Mammary epithelial cell (primary cell): Measurements from ENCODE around the gene HSPA2.
"Not testable (repeated sequence)": the region's sequence is repeated elsewhere in the genome, so short reads cannot be mapped to it uniquely, and the experiment has no call there.

Experiments
- EZH2 ChIP-seq: IDR thresholded peaks from 2 replicates; pipeline ENCODE4 v1.6.1; 2012; ENCODE audit warnings: low read length, inconsistent platforms, borderline replicate concordance
- TF ChIP-seq, protein P1 (sequence below), 2 donors: IDR thresholded peaks in 1 of 2; conservative IDR thresholded peaks in 1 of 2; 2 replicates each; pipeline ENCODE4 v1.5.1; 2011 to 2012; ENCODE audit warnings: inconsistent platforms in 2 of 2, low read length in 2 of 2, mild to moderate bottlenecking in 2 of 2, control low read depth in 1 of 2, low read depth in 1 of 2; ENCODE audit not compliant: insufficient read depth in 1 of 2; ENCODE audit errors: extremely low read depth in 1 of 2

DNA sequence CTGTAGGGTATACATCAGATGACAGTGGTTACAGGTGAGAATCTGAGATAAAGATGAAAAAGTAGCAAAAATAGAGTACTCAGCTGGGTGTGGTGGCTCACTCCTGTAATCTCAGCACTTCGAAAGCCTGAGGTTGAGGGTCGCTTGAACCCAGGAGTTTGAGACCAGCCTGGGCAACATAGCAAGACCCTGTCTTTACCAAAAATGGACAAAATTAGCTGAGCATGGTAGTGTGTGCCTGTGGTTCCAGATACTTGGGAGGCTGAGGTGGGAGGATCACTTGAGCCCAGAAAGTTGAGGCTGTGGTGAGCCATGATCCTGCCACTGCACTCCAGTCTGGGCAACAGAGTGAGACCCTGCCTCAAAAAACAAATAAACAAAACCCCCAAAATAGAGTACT, 17.7 kb downstream of the HSPA2 start:
- TF ChIP-seq, protein P1, sequence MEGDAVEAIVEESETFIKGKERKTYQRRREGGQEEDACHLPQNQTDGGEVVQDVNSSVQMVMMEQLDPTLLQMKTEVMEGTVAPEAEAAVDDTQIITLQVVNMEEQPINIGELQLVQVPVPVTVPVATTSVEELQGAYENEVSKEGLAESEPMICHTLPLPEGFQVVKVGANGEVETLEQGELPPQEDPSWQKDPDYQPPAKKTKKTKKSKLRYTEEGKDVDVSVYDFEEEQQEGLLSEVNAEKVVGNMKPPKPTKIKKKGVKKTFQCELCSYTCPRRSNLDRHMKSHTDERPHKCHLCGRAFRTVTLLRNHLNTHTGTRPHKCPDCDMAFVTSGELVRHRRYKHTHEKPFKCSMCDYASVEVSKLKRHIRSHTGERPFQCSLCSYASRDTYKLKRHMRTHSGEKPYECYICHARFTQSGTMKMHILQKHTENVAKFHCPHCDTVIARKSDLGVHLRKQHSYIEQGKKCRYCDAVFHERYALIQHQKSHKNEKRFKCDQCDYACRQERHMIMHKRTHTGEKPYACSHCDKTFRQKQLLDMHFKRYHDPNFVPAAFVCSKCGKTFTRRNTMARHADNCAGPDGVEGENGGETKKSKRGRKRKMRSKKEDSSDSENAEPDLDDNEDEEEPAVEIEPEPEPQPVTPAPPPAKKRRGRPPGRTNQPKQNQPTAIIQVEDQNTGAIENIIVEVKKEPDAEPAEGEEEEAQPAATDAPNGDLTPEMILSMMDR (conservative IDR thresholded peaks at IDR 0.05 in 1 of 2, IDR thresholded peaks at IDR 0.05 in 1 of 2; ENCODE audit: extremely low read depth in 1 of 2, insufficient read depth in 1 of 2, low read depth in 1 of 2, low read length in 2 of 2), result not testable (repeated sequence)
- TF ChIP-seq EZH2, result not testable (repeated sequence)
